Mesenchymal stem cell (in vitro differentiated cells and primary cell): Measurements from ENCODE around the gene CAPZA2.
A peak's percentile ranks its signal among the peaks of the same experiment; 100 is the strongest.

ENCODE experiments used
- DNase-seq: peaks from one replicate; pipeline ENCODE4 v3.0.0-alpha.2; 2013
- H2AFZ ChIP-seq: one replicate; pipeline ENCODE4 v1.6.1; 2013; ENCODE audit warnings: low read depth, mild to moderate bottlenecking, control low read depth, inconsistent platforms, low read length, moderate library complexity
- H2AK5ac ChIP-seq: 2 replicates; pipeline ENCODE4 v1.6.1; 2013; ENCODE audit warnings: low read length, moderate library complexity, mild to moderate bottlenecking, inconsistent platforms; ENCODE audit not compliant: severe bottlenecking
- H2BK120ac ChIP-seq: one replicate; pipeline ENCODE4 v1.6.1; 2013; ENCODE audit warnings: low read depth, mild to moderate bottlenecking, inconsistent platforms, low read length, moderate library complexity
- H2BK12ac ChIP-seq, 2 experiments: one replicate each; pipeline ENCODE4 v1.6.1; 2013; ENCODE audit warnings: inconsistent platforms in 2 of 2, low read length in 2 of 2, mild to moderate bottlenecking in 2 of 2, moderate library complexity in 2 of 2, control low read depth in 1 of 2
- H2BK15ac ChIP-seq: one replicate; pipeline ENCODE4 v1.6.1; 2013; ENCODE audit warnings: mild to moderate bottlenecking, low read depth, inconsistent platforms; ENCODE audit not compliant: poor library complexity, severe bottlenecking
- H2BK5ac ChIP-seq: 2 replicates; pipeline ENCODE4 v1.6.1; 2013; ENCODE audit warnings: low read depth, mild to moderate bottlenecking, low read length, control low read depth, inconsistent platforms; ENCODE audit not compliant: poor library complexity, severe bottlenecking
- H3K14ac ChIP-seq, 2 experiments: one replicate each; pipeline ENCODE4 v1.6.1; 2013; ENCODE audit warnings: inconsistent platforms in 2 of 2, low read length in 2 of 2, control low read depth in 1 of 2, mild to moderate bottlenecking in 1 of 2, moderate library complexity in 1 of 2
- H3K18ac ChIP-seq, 2 experiments: one replicate each; pipeline ENCODE4 v1.6.1; 2013; ENCODE audit warnings: inconsistent platforms in 2 of 2, low read length in 2 of 2, control low read depth in 1 of 2, low read depth in 1 of 2, mild to moderate bottlenecking in 1 of 2
- H3K23ac ChIP-seq, 2 experiments: one replicate each; pipeline ENCODE4 v1.6.1; 2013; ENCODE audit warnings: inconsistent platforms in 2 of 2, low read length in 2 of 2, mild to moderate bottlenecking in 2 of 2, moderate library complexity in 2 of 2, control low read depth in 1 of 2
- H3K27ac ChIP-seq: 2 replicates; pipeline ENCODE4 v1.5.1; 2013; ENCODE audit warnings: mild to moderate bottlenecking, moderate library complexity, low read length, control low read depth, inconsistent platforms; ENCODE audit not compliant: poor library complexity, severe bottlenecking
- H3K27me3 ChIP-seq, 2 experiments: 2 replicates each; pipeline versions ENCODE4 v1.6.1 to v1.7.0; 2013; ENCODE audit warnings: low read length in 2 of 2, mild to moderate bottlenecking in 2 of 2, moderate library complexity in 2 of 2, control low read depth in 1 of 2, inconsistent platforms in 1 of 2; ENCODE audit not compliant: control insufficient read depth in 1 of 2, insufficient read depth in 1 of 2
- H3K36me3 ChIP-seq, 2 experiments: 2 replicates each; pipeline versions ENCODE4 v1.6.1 to v1.7.0; 2013; ENCODE audit warnings: low read length in 2 of 2, control low read depth in 1 of 2, inconsistent platforms in 1 of 2, low read depth in 1 of 2, mild to moderate bottlenecking in 1 of 2; ENCODE audit not compliant: insufficient read depth in 2 of 2, control insufficient read depth in 1 of 2
- H3K4ac ChIP-seq, 2 experiments: one replicate each; pipeline ENCODE4 v1.6.1; 2013; ENCODE audit warnings: inconsistent platforms in 2 of 2, low read length in 2 of 2, mild to moderate bottlenecking in 2 of 2, moderate library complexity in 2 of 2, control low read depth in 1 of 2, low read depth in 1 of 2
- H3K4me1 ChIP-seq: 2 replicates; pipeline ENCODE4 v1.6.1; 2013; ENCODE audit warnings: low read depth, low read length, control low read depth; ENCODE audit not compliant: control insufficient read depth, insufficient read depth
- H3K4me2 ChIP-seq: 2 replicates; pipeline ENCODE4 v1.6.1; 2013; ENCODE audit warnings: low read length, mild to moderate bottlenecking, inconsistent platforms; ENCODE audit not compliant: poor library complexity, severe bottlenecking
- H3K4me3 ChIP-seq, 2 experiments: 2 replicates each; pipeline versions ENCODE4 v1.5.1 to v1.7.0; 2013; ENCODE audit warnings: low read length in 2 of 2, mild to moderate bottlenecking in 2 of 2, control low read depth in 1 of 2, low read depth in 1 of 2; ENCODE audit not compliant: insufficient read depth in 1 of 2
- H3K79me1 ChIP-seq: replicated peaks from 2 replicates; pipeline ENCODE4 v1.6.1; 2013; ENCODE audit warnings: mild to moderate bottlenecking, control low read depth, low read length, inconsistent platforms; ENCODE audit not compliant: poor library complexity, severe bottlenecking
- H3K9ac ChIP-seq: 2 replicates; pipeline ENCODE4 v1.7.0; 2013; ENCODE audit warnings: mild to moderate bottlenecking, low read length, moderate library complexity
- H3K9me3 ChIP-seq: 2 replicates; pipeline ENCODE4 v1.7.0; 2013; ENCODE audit warnings: mild to moderate bottlenecking, low read length; ENCODE audit not compliant: control insufficient read depth
- H4K8ac ChIP-seq: one replicate; pipeline ENCODE4 v1.6.1; 2013; ENCODE audit warnings: inconsistent platforms, mild to moderate bottlenecking, low read length, moderate library complexity
- H4K91ac ChIP-seq: one replicate; pipeline ENCODE4 v1.6.1; 2013; ENCODE audit warnings: mild to moderate bottlenecking, low read length, inconsistent platforms
- WGBS: methylation state at CpG from one replicate; pipeline ENCODE4 v1.1.7; 2013; ENCODE audit warnings: mixed read lengths; 5-methylcytosine and 5-hydroxymethylcytosine counted together

CAPZA2 gene

GRCh38 chr7:116862951-116863670, 724 bp downstream of the CAPZA2 start:
- Histone ChIP-seq H2BK5ac (no peak overlapping the region), H3K18ac (peak overlapping the region; percentile 55 to 97), H3K4ac (peak overlapping the region; percentile 57 to 78), H2AFZ (no peak overlapping the region), H4K91ac (peak overlapping the region; percentile 77), H2BK120ac (peak overlapping the region; percentile 29), H3K27me3 (no peaks in the 10 kb centered on the region), H3K4me2 (peak overlapping the region; percentile 89), H3K9ac (peak overlapping the region; percentile 100), H2BK15ac (no peak overlapping the region), H4K8ac (no peak overlapping the region), H3K23ac (peak overlapping the region in 1 of 2 experiments; percentile 93), H2BK12ac (peak overlapping the region in 1 of 2 experiments; percentile 77), H3K4me3 (peak overlapping the region; percentile 81 to 95), H3K4me1 (peaks cover 6% of the 10 kb centered on the region), H2AK5ac (no peak overlapping the region), H3K36me3 (no peaks in the 10 kb centered on the region), H3K9me3 (no peaks in the 10 kb centered on the region), H3K27ac (peak overlapping the region; percentile 54), H3K79me1 (no peaks in the 10 kb centered on the region), H3K14ac (peak overlapping the region in 1 of 2 experiments; percentile 90)
- peak; percentile 53 for DNase-seq
- 1% methylated on average over 22 of the region's 33 CpGs for WGBS

GRCh38 chr7:116863936-116864500, 1.6 kb downstream of the CAPZA2 start:
- WGBS, result 52% methylated on average over 8 of the region's 9 CpGs

GRCh38 chr7:116871061-116871700, 8.8 kb downstream of the CAPZA2 start:
- Histone ChIP-seq H3K9me3 (no peaks in the 10 kb centered on the region), H3K36me3 (peaks cover 0 to 6% of the 10 kb centered on the region in 2 experiments), H4K91ac (no peak overlapping the region), H3K4me2 (no peak overlapping the region), H3K18ac (no peak overlapping the region), H2BK12ac (no peak overlapping the region), H3K27ac (no peak overlapping the region), H2AFZ (no peak overlapping the region), H3K9ac (no peak overlapping the region), H3K4me1 (peaks cover 3% of the 10 kb centered on the region), H3K27me3 (no peaks in the 10 kb centered on the region), H3K4ac (no peak overlapping the region), H2BK120ac (no peak overlapping the region), H3K4me3 (no peak overlapping the region), H2BK5ac (no peak overlapping the region), H3K79me1 (peaks cover 1% of the 10 kb centered on the region), H3K23ac (no peak overlapping the region), H2BK15ac (no peak overlapping the region), H2AK5ac (no peak overlapping the region), H4K8ac (no peak overlapping the region), H3K14ac (no peak overlapping the region)
- DNase-seq, result no peak
- WGBS, result 85% methylated on average over 5 of the region's 6 CpGs

More at GRCh38 chr7:116863936-116864500, 1.6 kb downstream of the CAPZA2 start:
- no peak overlapping the region for H2BK5ac ChIP-seq
- H3K27ac ChIP-seq, result no peak overlapping the region
- H2AK5ac ChIP-seq, result no peak overlapping the region
- H3K4me2 ChIP-seq, result peak overlapping the region; percentile 89
- H2BK120ac ChIP-seq, result no peak overlapping the region
- no peaks in the 10 kb centered on the region for H3K9me3 ChIP-seq
- H3K4me1 ChIP-seq, result peaks cover 7% of the 10 kb centered on the region
- no peaks in the 10 kb centered on the region for H3K27me3 ChIP-seq
- H3K79me1 ChIP-seq, result no peaks in the 10 kb centered on the region
- no peak overlapping the region for H2BK12ac ChIP-seq
- H3K9ac ChIP-seq, result peak overlapping the region; percentile 100
- H4K91ac ChIP-seq, result no peak overlapping the region
- no peak for DNase-seq
- H3K4ac ChIP-seq, result no peak overlapping the region
- H4K8ac ChIP-seq, result no peak overlapping the region
- peak overlapping the region in 1 of 2 experiments; percentile 95 for H3K4me3 ChIP-seq
- no peak overlapping the region for H3K18ac ChIP-seq
- no peak overlapping the region for H2AFZ ChIP-seq
- H3K36me3 ChIP-seq, result no peaks in the 10 kb centered on the region
- H3K14ac ChIP-seq, result no peak overlapping the region
- no peak overlapping the region for H2BK15ac ChIP-seq
- H3K23ac ChIP-seq, result no peak overlapping the region

- no peak overlapping the region for H3K4me2 ChIP-seq
- H3K9me3 ChIP-seq, result no peaks in the 10 kb centered on the region
- DNase-seq, result no peak
- no peak overlapping the region for H2BK15ac ChIP-seq
- H4K91ac ChIP-seq, result no peak overlapping the region
- H3K14ac ChIP-seq, result no peak overlapping the region
- H2BK5ac ChIP-seq, result no peak overlapping the region
- no peak overlapping the region for H2BK12ac ChIP-seq
- H3K4me1 ChIP-seq, result peaks cover 3% of the 10 kb centered on the region
- H3K79me1 ChIP-seq, result peaks cover 1% of the 10 kb centered on the region
- no peak overlapping the region for H3K4me3 ChIP-seq
- H3K36me3 ChIP-seq, result peaks cover 0 to 13% of the 10 kb centered on the region in 2 experiments
- no peak overlapping the region for H3K4ac ChIP-seq
- WGBS, result no CpG with 5 or more reads among the region's 1 CpG
- no peak overlapping the region for H2AK5ac ChIP-seq
- no peak overlapping the region for H3K18ac ChIP-seq
- H3K27me3 ChIP-seq, result no peaks in the 10 kb centered on the region
- no peak overlapping the region for H3K27ac ChIP-seq
- H4K8ac ChIP-seq, result no peak overlapping the region
- no peak overlapping the region for H2BK120ac ChIP-seq
- no peak overlapping the region for H3K9ac ChIP-seq
- no peak overlapping the region for H2AFZ ChIP-seq
- H3K23ac ChIP-seq, result no peak overlapping the region
Measured at GRCh38 chr7:116872026-116872425, 9.6 kb downstream of the CAPZA2 start.
